Keratinocyte (primary cell): ENCODE results near the gene SPATA13. TPM values are rescaled to one million over a fixed set of nuclear protein-coding genes. Genes with fewer than 3 reads are reported as not detected.

ENCODE experiments used
- DNase-seq: peaks from one replicate; pipeline ENCODE4 v3.0.0-alpha.2; 2011; ENCODE audit warnings: low read depth, missing footprints, low spot score
- FAIRE-seq: peaks from 2 replicates; lab custom pipeline; 2011; peaks lifted over from hg19 to GRCh38; lab: Jason Lieb, UNC
- H2AFZ ChIP-seq: 2 replicates; pipeline ENCODE4 v1.6.0; 2012; ENCODE audit warnings: low read length, control low read depth, inconsistent platforms; ENCODE audit not compliant: control insufficient read depth
- H3K27ac ChIP-seq: 2 replicates; pipeline ENCODE4 v1.5.1; 2011; ENCODE audit warnings: low read length; ENCODE audit not compliant: control insufficient read depth, insufficient read depth
- H3K27me3 ChIP-seq: 3 replicates; pipeline ENCODE4 v1.6.0; 2011; ENCODE audit warnings: low read length; ENCODE audit not compliant: control insufficient read depth, insufficient read depth; ENCODE audit errors: extremely low read depth
- H3K36me3 ChIP-seq, 2 experiments: 2 replicates in 1 of 2; 3 replicates in 1 of 2; pipeline ENCODE4 v1.5.1; 2011; ENCODE audit warnings: low read length in 2 of 2, mild to moderate bottlenecking in 1 of 2; ENCODE audit not compliant: control insufficient read depth in 2 of 2, insufficient read depth in 2 of 2; ENCODE audit errors: extremely low read depth in 1 of 2
- H3K4me1 ChIP-seq: 3 replicates; pipeline ENCODE4 v1.5.1; 2011; ENCODE audit warnings: low read length; ENCODE audit not compliant: control insufficient read depth, insufficient read depth; ENCODE audit errors: extremely low read depth
- H3K4me2 ChIP-seq: 3 replicates; pipeline ENCODE4 v1.6.0; 2011; ENCODE audit warnings: low read depth, low read length; ENCODE audit not compliant: control insufficient read depth, insufficient read depth; ENCODE audit errors: extremely low read depth
- H3K4me3 ChIP-seq, 3 experiments: fragments of 200-600 bp in 1 of 3; sonication (generic) in 1 of 3; 2 replicates in 2 of 3; 3 replicates in 1 of 3; pipeline ENCODE4 v1.5.1; 2011 to 2016; ENCODE audit warnings: low read length in 3 of 3, mild to moderate bottlenecking in 3 of 3, control low read depth in 2 of 3, inconsistent platforms in 1 of 3, low read depth in 1 of 3, mixed read lengths in 1 of 3, mixed run types in 1 of 3, moderate library complexity in 1 of 3; ENCODE audit not compliant: control insufficient read depth in 2 of 3, insufficient read depth in 2 of 3; ENCODE audit errors: extremely low read depth in 1 of 3
- H3K79me2 ChIP-seq: 2 replicates; pipeline ENCODE4 v1.6.0; 2012; ENCODE audit warnings: low read length; ENCODE audit not compliant: control insufficient read depth, insufficient read depth
- H3K9ac ChIP-seq: 3 replicates; pipeline ENCODE4 v1.6.0; 2011; ENCODE audit warnings: low read length; ENCODE audit not compliant: control insufficient read depth, insufficient read depth; ENCODE audit errors: extremely low read depth
- H3K9me1 ChIP-seq: 3 replicates; pipeline ENCODE4 v1.6.0; 2011; ENCODE audit warnings: low read length; ENCODE audit not compliant: control insufficient read depth, insufficient read depth; ENCODE audit errors: extremely low read depth
- H3K9me3 ChIP-seq: 2 replicates; pipeline ENCODE4 v1.5.1; 2012; ENCODE audit warnings: low read depth, low read length; ENCODE audit not compliant: control insufficient read depth
- H4K20me1 ChIP-seq: 3 replicates; pipeline ENCODE4 v1.6.0; 2011; ENCODE audit warnings: low read length; ENCODE audit not compliant: control insufficient read depth, insufficient read depth; ENCODE audit errors: extremely low read depth
- EZH2 ChIP-seq: IDR thresholded peaks from one replicate; pipeline ENCODE4 v1.6.1; 2012; ENCODE audit warnings: inconsistent platforms, mild to moderate bottlenecking, low read length, moderate library complexity
- dilution Hi-C: fragments of 300-500 bp; cut with MboI; formaldehyde crosslinking; loops from one replicate; pipeline ENCODE4 v1.7.0; 2020; ENCODE audit warnings: low sequenced_read_pairs; ENCODE audit not compliant: extremely low pct_ligation_motif_present
- polyA plus RNA-seq, 5 experiments: library from polyadenylated mRNA; depleted of rRNA in 3 of 5; stranded (reverse) in 3 of 5; stranded (forward) in 1 of 5; unstranded in 1 of 5; fragments of >200 nt; gene quantifications; 1 replicate in 1 of 5; 2 replicates in 3 of 5; 3 replicates in 1 of 5; pipeline versions ENCODE4 v1.2.1 to v1.2.3, GENCODE V29; 2011 to 2012; ENCODE audit warnings: missing spikeins in 2 of 5, low read depth in 1 of 5, low replicate concordance in 1 of 5
- TF ChIP-seq, protein P1 (sequence below), 3 experiments: IDR thresholded peaks in 1 of 3; conservative IDR thresholded peaks in 1 of 3; optimal IDR thresholded peaks in 1 of 3; 2 replicates in 2 of 3; 3 replicates in 1 of 3; pipeline versions ENCODE3 to v1.5.1; 2011; ENCODE audit warnings: low read length in 3 of 3, mild to moderate bottlenecking in 3 of 3, moderate library complexity in 2 of 3, control low read depth in 1 of 3, inconsistent platforms in 1 of 3; ENCODE audit not compliant: insufficient read depth in 2 of 3; ENCODE audit errors: extremely low read depth in 1 of 3

Gene SPATA13
- polyA plus RNA-seq, 1 donor (not counting 4 experiments of a cell fraction or from before 2014, with no cell fraction given), result 1.2 TPM

DNA sequence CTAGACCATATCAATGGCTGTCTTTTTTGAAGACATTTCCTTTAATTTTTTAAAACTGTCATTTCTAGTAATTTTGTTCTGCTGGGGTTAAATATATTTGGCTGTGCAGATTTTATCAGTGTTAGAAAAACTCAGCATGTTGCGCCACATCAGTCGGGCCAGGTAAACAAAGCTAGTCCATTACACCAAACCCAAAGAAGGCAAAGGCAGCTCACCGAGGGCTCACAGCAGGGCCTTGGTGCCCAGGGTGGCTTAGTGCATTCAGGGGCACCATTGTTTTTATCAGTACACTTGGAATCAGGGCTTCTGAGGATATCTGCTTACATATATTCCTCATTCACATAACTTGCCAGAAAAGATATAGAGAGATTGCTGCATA, 22.2 kb downstream of the SPATA13 start:
- TF ChIP-seq, protein P1, sequence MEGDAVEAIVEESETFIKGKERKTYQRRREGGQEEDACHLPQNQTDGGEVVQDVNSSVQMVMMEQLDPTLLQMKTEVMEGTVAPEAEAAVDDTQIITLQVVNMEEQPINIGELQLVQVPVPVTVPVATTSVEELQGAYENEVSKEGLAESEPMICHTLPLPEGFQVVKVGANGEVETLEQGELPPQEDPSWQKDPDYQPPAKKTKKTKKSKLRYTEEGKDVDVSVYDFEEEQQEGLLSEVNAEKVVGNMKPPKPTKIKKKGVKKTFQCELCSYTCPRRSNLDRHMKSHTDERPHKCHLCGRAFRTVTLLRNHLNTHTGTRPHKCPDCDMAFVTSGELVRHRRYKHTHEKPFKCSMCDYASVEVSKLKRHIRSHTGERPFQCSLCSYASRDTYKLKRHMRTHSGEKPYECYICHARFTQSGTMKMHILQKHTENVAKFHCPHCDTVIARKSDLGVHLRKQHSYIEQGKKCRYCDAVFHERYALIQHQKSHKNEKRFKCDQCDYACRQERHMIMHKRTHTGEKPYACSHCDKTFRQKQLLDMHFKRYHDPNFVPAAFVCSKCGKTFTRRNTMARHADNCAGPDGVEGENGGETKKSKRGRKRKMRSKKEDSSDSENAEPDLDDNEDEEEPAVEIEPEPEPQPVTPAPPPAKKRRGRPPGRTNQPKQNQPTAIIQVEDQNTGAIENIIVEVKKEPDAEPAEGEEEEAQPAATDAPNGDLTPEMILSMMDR (optimal IDR thresholded peaks at IDR 0.05 in 1 of 3, IDR thresholded peaks at IDR 0.05 in 1 of 3, conservative IDR thresholded peaks at IDR 0.05 in 1 of 3; ENCODE audit: extremely low read depth in 1 of 3, insufficient read depth in 2 of 3, low read length in 3 of 3), result no peak
- no peak for TF ChIP-seq EZH2
- H3K9ac ChIP-seq, result no peak overlapping the region
- no peaks in the 10 kb centered on the region for H3K79me2 ChIP-seq
- H3K27ac ChIP-seq, result no peak overlapping the region
- no peaks in the 10 kb centered on the region for H3K4me1 ChIP-seq
- no peak overlapping the region for H3K4me2 ChIP-seq
- FAIRE-seq (no peak), DNase-seq (no peak)
- no peak overlapping the region for H2AFZ ChIP-seq
- no peaks in the 10 kb centered on the region for H3K27me3 ChIP-seq
- H4K20me1 ChIP-seq, result no peaks in the 10 kb centered on the region
- H3K4me3 ChIP-seq, result no peak overlapping the region
- H3K9me1 ChIP-seq, result no peaks in the 10 kb centered on the region
- H3K9me3 ChIP-seq, result no peaks in the 10 kb centered on the region
- dilution Hi-C loops, result no loop called here
- H3K36me3 ChIP-seq, result no peaks in the 10 kb centered on the region

DNA sequence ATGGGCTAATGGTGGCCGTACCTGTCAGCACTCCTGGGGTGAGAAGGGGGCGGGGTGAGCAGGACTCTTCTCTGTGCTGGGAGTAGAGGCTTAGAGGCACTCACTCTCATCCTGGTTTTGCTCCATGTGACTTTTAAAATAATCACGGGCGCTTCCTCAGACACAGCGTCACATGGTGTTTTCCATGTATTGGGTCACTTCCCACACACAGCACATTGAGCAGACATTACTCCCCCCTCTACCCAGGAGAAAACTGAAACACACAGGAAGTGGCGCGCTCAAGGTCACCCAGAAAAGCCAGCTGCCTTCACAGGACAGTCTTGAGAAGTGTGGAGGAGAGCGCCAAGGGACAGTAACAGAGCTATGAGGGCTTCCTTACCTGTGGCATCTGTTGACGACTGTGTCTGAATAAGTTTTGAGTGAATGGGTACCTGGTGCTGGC, 23.2 kb downstream of the SPATA13 start:
- FAIRE-seq, result no peak
- Histone ChIP-seq H3K27me3 (no peaks in the 10 kb centered on the region), H3K4me1 (no peaks in the 10 kb centered on the region)

More for the DNA sequence above, 23.2 kb downstream of the SPATA13 start:
- H3K36me3 ChIP-seq, result no peaks in the 10 kb centered on the region
- no peak overlapping the region for H3K27ac ChIP-seq
- no peak overlapping the region for H2AFZ ChIP-seq
- no peaks in the 10 kb centered on the region for H3K9me1 ChIP-seq
- DNase-seq, result no peak
- TF ChIP-seq EZH2, result no peak
- TF ChIP-seq, protein P1 (optimal IDR thresholded peaks at IDR 0.05 in 1 of 3, IDR thresholded peaks at IDR 0.05 in 1 of 3, conservative IDR thresholded peaks at IDR 0.05 in 1 of 3; ENCODE audit: extremely low read depth in 1 of 3, insufficient read depth in 2 of 3, low read length in 3 of 3), result no peak
- no peaks in the 10 kb centered on the region for H3K9me3 ChIP-seq
- H3K79me2 ChIP-seq, result no peaks in the 10 kb centered on the region
- no peak overlapping the region for H3K4me3 ChIP-seq
- H3K9ac ChIP-seq, result no peak overlapping the region
- H3K4me2 ChIP-seq, result no peak overlapping the region
- no peaks in the 10 kb centered on the region for H4K20me1 ChIP-seq
- dilution Hi-C loops, result no loop called here
